Activated CD4-positive, alpha-beta T cell treated with anti-CD3 and anti-CD28 coated beads for 24 hours (primary cell): ENCODE results near the gene EIF4E2.
A peak's percentile ranks its signal among the peaks of the same experiment; 100 is the strongest.

ENCODE experiments used
- DNase-seq, 2 donors: peaks; one replicate each; pipeline ENCODE4 v3.0.0-alpha.2; 2020; ENCODE audit warnings: low read depth in 2 of 2

Gene EIF4E2

GRCh38 chr2:232550354-232551249 lies at the start of gene EIF4E2, which contains the start of gene TIGD1:
Gene EIF4E2, plus strand, starts transcription at chr2:232550689. Its CDS starts 36 bp downstream, at chr2:232550725.
Gene TIGD1, minus strand, starts transcription at chr2:232550557. Its CDS starts 675 bp downstream, at chr2:232549882.
- peak; percentile 86 to 87 for DNase-seq

GRCh38 chr2:232501331-232501771 lies 49.1 kb upstream of the EIF4E2 start:
- no peak for DNase-seq

GRCh38 chr2:232501794-232502390 lies 48.6 kb upstream of the EIF4E2 start:
- no peak for DNase-seq

GRCh38 chr2:232502511-232502910 lies 48.0 kb upstream of the EIF4E2 start:
- no peak for DNase-seq

GRCh38 chr2:232502911-232503808 lies 47.3 kb upstream of the EIF4E2 start:
- DNase-seq = peak in 1 of 2 donors; percentile 34

- DNase-seq = no peak
These were observed 46.6 kb upstream of the EIF4E2 start for GRCh38 chr2:232503809-232504323.

- DNase-seq = no peak
These were observed 46.1 kb upstream of the EIF4E2 start for GRCh38 chr2:232504438-232504837.

- DNase-seq = no peak
These were observed 44.6 kb upstream of the EIF4E2 start for GRCh38 chr2:232505856-232506255.

GRCh38 chr2:232506709-232507108 lies 43.8 kb upstream of the EIF4E2 start:
- DNase-seq = no peak

- no peak for DNase-seq
These were observed 42.2 kb upstream of the EIF4E2 start for GRCh38 chr2:232508251-232508650.

- no peak for DNase-seq
These were observed 39.1 kb upstream of the EIF4E2 start for GRCh38 chr2:232511336-232511890.

GRCh38 chr2:232512602-232513001 lies 37.9 kb upstream of the EIF4E2 start:
- DNase-seq = no peak

GRCh38 chr2:232513353-232513752 lies 37.1 kb upstream of the EIF4E2 start:
- no peak for DNase-seq

GRCh38 chr2:232515639-232516038 lies 34.9 kb upstream of the EIF4E2 start:
- no peak for DNase-seq

- no peak for DNase-seq
These were observed 33.9 kb upstream of the EIF4E2 start for GRCh38 chr2:232516551-232516950.

GRCh38 chr2:232518844-232519243 lies 31.6 kb upstream of the EIF4E2 start:
- no peak for DNase-seq

GRCh38 chr2:232519581-232520438 lies 30.7 kb upstream of the EIF4E2 start, which contains the start of gene PRSS56:
Gene PRSS56, plus strand, starts transcription at chr2:232520388. Its CDS starts 211 bp downstream, at chr2:232520599.
- no peak for DNase-seq

- no peak for DNase-seq
These were observed 30.0 kb upstream of the EIF4E2 start for GRCh38 chr2:232520489-232520888.

GRCh38 chr2:232521098-232521497 lies 29.4 kb upstream of the EIF4E2 start:
- no peak for DNase-seq

GRCh38 chr2:232521959-232522622 lies 28.4 kb upstream of the EIF4E2 start:
- peak; percentile 56 to 58 for DNase-seq
